Measurements from ENCODE around the gene EXOSC10.
A peak's percentile ranks its signal among the peaks of the same experiment; 100 is the strongest.
"Not testable (repeated sequence)": the region's sequence is repeated elsewhere in the genome, so short reads cannot be mapped to it uniquely, and the experiment has no call there.

EXOSC10 gene

GRCh38 chr1:11067716-11068599 lies 31.7 kb downstream of the EXOSC10 start:
- DNase-seq (ENCODE audit: low read depth) = no peak
- no peak for TF ChIP-seq CTCF (conservative IDR thresholded peaks at IDR 0.05; ENCODE audit: low read length)
- H3K4me3 ChIP-seq (ENCODE audit: low read length) = no peak overlapping the region

- DNase-seq (ENCODE audit: low read depth) = no peak
- TF ChIP-seq CTCF (conservative IDR thresholded peaks at IDR 0.05; ENCODE audit: low read length) = no peak
- H3K4me3 ChIP-seq (ENCODE audit: low read length) = no peak overlapping the region
Measured at GRCh38 chr1:11065796-11066195, 33.9 kb downstream of the EXOSC10 start.

- no peak for TF ChIP-seq CTCF (conservative IDR thresholded peaks at IDR 0.05; ENCODE audit: low read length)
- no peak overlapping the region for H3K4me3 ChIP-seq (ENCODE audit: low read length)
- no peak for DNase-seq (ENCODE audit: low read depth)
Measured at GRCh38 chr1:11064942-11065341, 34.7 kb downstream of the EXOSC10 start.

GRCh38 chr1:11063937-11064537 lies 35.6 kb downstream of the EXOSC10 start:
- H3K4me3 ChIP-seq (ENCODE audit: low read length); DNase-seq (ENCODE audit: low read depth): not testable (repeated sequence)
- 0 out of 2 replicates have a peak, but pooled peaks have one; percentile 8 for TF ChIP-seq CTCF (conservative IDR thresholded peaks at IDR 0.05; ENCODE audit: low read length)

GRCh38 chr1:11062965-11063401 lies 36.7 kb downstream of the EXOSC10 start:
- DNase-seq (ENCODE audit: low read depth) = peak; percentile 94
- no peak overlapping the region for H3K4me3 ChIP-seq (ENCODE audit: low read length)
- no peak for TF ChIP-seq CTCF (conservative IDR thresholded peaks at IDR 0.05; ENCODE audit: low read length)

- DNase-seq (ENCODE audit: low read depth) = no peak
- no peak for TF ChIP-seq CTCF (conservative IDR thresholded peaks at IDR 0.05; ENCODE audit: low read length)
- no peak overlapping the region for H3K4me3 ChIP-seq (ENCODE audit: low read length)
Measured at GRCh38 chr1:11061652-11062365, 37.9 kb downstream of the EXOSC10 start.
